Astrocyte (in vitro differentiated cells and primary cell): ENCODE results near the gene WWTR1.

ENCODE experiments used
- EZH2 ChIP-seq: IDR thresholded peaks from 2 replicates; pipeline ENCODE4 v1.6.1; 2012; ENCODE audit warnings: mild to moderate bottlenecking, low read length, inconsistent platforms; ENCODE audit not compliant: insufficient read depth
- TF ChIP-seq, protein P1 (sequence below): IDR thresholded peaks from 2 replicates; pipeline ENCODE4 v1.5.1; 2011; ENCODE audit warnings: low read depth, mild to moderate bottlenecking, inconsistent platforms, low read length, moderate library complexity; ENCODE audit not compliant: insufficient read depth

DNA sequence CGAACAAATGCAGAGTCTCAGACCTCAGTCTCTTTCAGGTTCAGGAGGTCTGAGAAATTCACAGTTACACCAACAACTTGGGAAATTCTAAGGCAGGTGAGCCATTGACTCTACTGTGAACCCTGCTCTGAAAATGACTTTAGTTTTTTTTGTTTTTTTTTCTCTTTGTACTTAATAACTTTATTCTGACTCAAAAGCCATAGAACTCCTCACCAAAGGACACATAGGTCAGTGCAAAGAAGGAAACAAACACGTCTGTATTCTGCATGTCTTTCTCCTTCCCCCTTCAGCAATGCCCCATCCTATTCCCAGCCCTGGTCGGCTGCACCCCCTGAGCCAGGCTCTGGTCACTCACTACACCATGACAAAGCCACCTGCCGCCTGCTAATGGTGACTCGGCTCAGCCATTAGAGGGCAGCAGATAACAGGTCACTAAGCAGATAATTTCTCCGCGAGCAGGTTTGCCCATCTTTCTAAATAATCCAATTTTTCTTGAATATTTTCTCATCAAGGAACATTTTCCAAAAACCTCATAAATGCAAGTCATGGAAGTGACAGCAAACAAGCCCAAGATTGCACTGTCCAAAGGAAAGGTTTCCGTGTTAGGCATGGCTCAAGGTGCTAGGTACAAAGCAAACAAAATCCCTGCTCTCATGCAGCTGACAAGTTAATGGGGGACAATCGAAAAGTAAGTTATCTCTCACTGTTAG lies 145.6 kb downstream of the WWTR1 start:
- TF ChIP-seq EZH2, result no peak
- TF ChIP-seq, protein P1, sequence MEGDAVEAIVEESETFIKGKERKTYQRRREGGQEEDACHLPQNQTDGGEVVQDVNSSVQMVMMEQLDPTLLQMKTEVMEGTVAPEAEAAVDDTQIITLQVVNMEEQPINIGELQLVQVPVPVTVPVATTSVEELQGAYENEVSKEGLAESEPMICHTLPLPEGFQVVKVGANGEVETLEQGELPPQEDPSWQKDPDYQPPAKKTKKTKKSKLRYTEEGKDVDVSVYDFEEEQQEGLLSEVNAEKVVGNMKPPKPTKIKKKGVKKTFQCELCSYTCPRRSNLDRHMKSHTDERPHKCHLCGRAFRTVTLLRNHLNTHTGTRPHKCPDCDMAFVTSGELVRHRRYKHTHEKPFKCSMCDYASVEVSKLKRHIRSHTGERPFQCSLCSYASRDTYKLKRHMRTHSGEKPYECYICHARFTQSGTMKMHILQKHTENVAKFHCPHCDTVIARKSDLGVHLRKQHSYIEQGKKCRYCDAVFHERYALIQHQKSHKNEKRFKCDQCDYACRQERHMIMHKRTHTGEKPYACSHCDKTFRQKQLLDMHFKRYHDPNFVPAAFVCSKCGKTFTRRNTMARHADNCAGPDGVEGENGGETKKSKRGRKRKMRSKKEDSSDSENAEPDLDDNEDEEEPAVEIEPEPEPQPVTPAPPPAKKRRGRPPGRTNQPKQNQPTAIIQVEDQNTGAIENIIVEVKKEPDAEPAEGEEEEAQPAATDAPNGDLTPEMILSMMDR, result peak; percentile 67
